Stimulated activated CD4-positive, alpha-beta T cell treated with anti-CD3 and anti-CD28 coated beads, Interleukin-1b, Interleukin-23, amount 100 ng/mL, for 1 hour (primary cell): ENCODE results near the gene EFCAB8.
"Not testable (repeated sequence)": the region's sequence is repeated elsewhere in the genome, so short reads cannot be mapped to it uniquely, and the experiment has no call there.

ENCODE experiments used
- DNase-seq, 2 donors: peaks; one replicate each; pipeline ENCODE4 v3.0.0-alpha.2; 2020; ENCODE audit warnings: low read depth in 2 of 2

EFCAB8 gene

GRCh38 chr20:32841174-32841573 lies 17.5 kb upstream of the EFCAB8 start:
- DNase-seq = no peak

- DNase-seq = no peak
Measured at GRCh38 chr20:32841632-32842031, 17.1 kb upstream of the EFCAB8 start.

GRCh38 chr20:32842688-32843524 lies 15.8 kb upstream of the EFCAB8 start:
- no peak for DNase-seq

GRCh38 chr20:32845786-32846185 lies 12.9 kb upstream of the EFCAB8 start:
- DNase-seq = no peak

- DNase-seq = no peak
Measured at GRCh38 chr20:32846852-32847251, 11.9 kb upstream of the EFCAB8 start.

GRCh38 chr20:32847964-32848363 lies 10.8 kb upstream of the EFCAB8 start:
- DNase-seq = no peak

- no peak for DNase-seq
Measured at GRCh38 chr20:32848846-32849245, 9.9 kb upstream of the EFCAB8 start.

GRCh38 chr20:32849577-32849976 lies 9.1 kb upstream of the EFCAB8 start:
- DNase-seq = no peak

GRCh38 chr20:32855387-32855786 lies 3.3 kb upstream of the EFCAB8 start:
- no peak for DNase-seq

- no peak for DNase-seq
Measured at GRCh38 chr20:32858189-32858588, 534 bp upstream of the EFCAB8 start.

GRCh38 chr20:32861446-32861845 lies 2.7 kb downstream of the EFCAB8 start:
- no peak for DNase-seq

GRCh38 chr20:32869562-32869961 lies 10.8 kb downstream of the EFCAB8 start:
- DNase-seq = no peak

- DNase-seq = not testable (repeated sequence)
Measured at GRCh38 chr20:32870526-32870925, 11.8 kb downstream of the EFCAB8 start.

GRCh38 chr20:32870985-32871384 lies 12.3 kb downstream of the EFCAB8 start:
- DNase-seq = no peak

GRCh38 chr20:32871627-32872160 lies 13.0 kb downstream of the EFCAB8 start:
- no peak for DNase-seq

- DNase-seq = no peak
Measured at GRCh38 chr20:32872266-32872665, 13.5 kb downstream of the EFCAB8 start.

- no peak for DNase-seq
Measured at GRCh38 chr20:32875673-32876072, 16.9 kb downstream of the EFCAB8 start.

- DNase-seq = no peak
Measured at GRCh38 chr20:32877507-32877906, 18.8 kb downstream of the EFCAB8 start.

GRCh38 chr20:32878820-32879219 lies 20.1 kb downstream of the EFCAB8 start:
- DNase-seq = no peak

GRCh38 chr20:32879538-32879937 lies 20.8 kb downstream of the EFCAB8 start:
- no peak for DNase-seq

- DNase-seq = no peak
Measured at GRCh38 chr20:32880635-32881034, 21.9 kb downstream of the EFCAB8 start.

GRCh38 chr20:32883081-32883480 lies 24.4 kb downstream of the EFCAB8 start:
- DNase-seq = no peak

- DNase-seq = no peak
Measured at GRCh38 chr20:32885185-32885584, 26.5 kb downstream of the EFCAB8 start.

GRCh38 chr20:32885952-32886351 lies 27.2 kb downstream of the EFCAB8 start:
- no peak for DNase-seq
